PC-9 (cell line): Measurements from ENCODE around the gene NEUROG3. TPM values are rescaled to one million over a fixed set of nuclear protein-coding genes. Genes with fewer than 3 reads are reported as not detected.

Source experiments
- BruUV-seq: library from RNA; stranded (reverse); fragments of 400-500 nt; replicated peaks from 2 replicates; lab custom pipeline; 2021; lab: Mats Ljungman, UMichigan
- CTCF ChIA-PET: fragments of 300-600 bp; sonication (Branson Sonifier 250); formaldehyde crosslinking; loops from one replicate; lab custom pipeline; 2022; ENCODE audit warnings: antibody characterized with exemption; lab: Charles Lee
- POLR2A ChIA-PET: fragments of 300-600 bp; sonication (Branson Sonifier 250); formaldehyde crosslinking; loops from one replicate; lab custom pipeline; 2022; ENCODE audit warnings: antibody characterized with exemption; ENCODE audit not compliant: unreplicated experiment; lab: Charles Lee
- DNase-seq, 2 experiments: peaks; one replicate each; pipeline versions ENCODE4 v3.0.0 to v3.0.0-alpha.2; 2015 to 2022; ENCODE audit warnings: mixed read lengths in 1 of 2
- H2AFZ ChIP-seq: fragments of 200-600 bp; sonication (generic); 2 replicates; pipeline ENCODE4 v1.8.1; 2017; ENCODE audit warnings: antibody characterized with exemption
- H3F3A ChIP-seq: fragments of 200-600 bp; sonication (generic); 2 replicates; pipeline ENCODE4 v1.8.1; 2017; ENCODE audit warnings: antibody characterized with exemption, mild to moderate bottlenecking, low read depth; ENCODE audit not compliant: insufficient read depth
- H3K27ac ChIP-seq: fragments of 200-600 bp; sonication (generic); 2 replicates; pipeline ENCODE4 v1.6.1; 2016; ENCODE audit warnings: mixed run types
- H3K27me3 ChIP-seq: fragments of 200-600 bp; sonication (generic); 2 replicates; pipeline ENCODE4 v1.6.1; 2016; ENCODE audit warnings: low read depth, mixed run types; ENCODE audit not compliant: insufficient read depth
- H3K36me3 ChIP-seq: fragments of 200-600 bp; sonication (generic); 2 replicates; pipeline ENCODE4 v1.6.1; 2016; ENCODE audit warnings: low read depth, mixed run types
- H3K4me1 ChIP-seq: fragments of 200-600 bp; sonication (generic); replicated peaks from 2 replicates; pipeline ENCODE4 v1.6.1; 2016; ENCODE audit warnings: mixed run types; ENCODE audit not compliant: insufficient read depth
- H3K4me2 ChIP-seq: fragments of 200-600 bp; sonication (generic); 2 replicates; pipeline ENCODE4 v1.6.1; 2017; ENCODE audit warnings: mixed run types
- H3K4me3 ChIP-seq: fragments of 200-600 bp; sonication (generic); 2 replicates; pipeline ENCODE4 v1.6.1; 2016; ENCODE audit warnings: mixed run types
- H3K79me2 ChIP-seq: fragments of 200-600 bp; sonication (generic); 2 replicates; pipeline ENCODE4 v1.6.1; 2017; ENCODE audit warnings: low read depth, mixed run types
- H3K9me2 ChIP-seq: fragments of 200-600 bp; sonication (generic); 2 replicates; pipeline ENCODE4 v1.8.1; 2017; ENCODE audit warnings: mild to moderate bottlenecking; ENCODE audit not compliant: insufficient read depth
- H3K9me3 ChIP-seq: fragments of 200-600 bp; sonication (generic); 2 replicates; pipeline ENCODE4 v1.8.1; 2016; ENCODE audit warnings: low read depth; ENCODE audit not compliant: insufficient read depth
- H4K20me1 ChIP-seq: fragments of 200-600 bp; sonication (generic); 2 replicates; pipeline ENCODE4 v1.8.1; 2017; ENCODE audit not compliant: insufficient read depth
- CTCF ChIP-seq: fragments of 200-600 bp; sonication (generic); conservative IDR thresholded peaks from 2 replicates; pipeline ENCODE4 v1.6.1; 2017; ENCODE audit warnings: mixed run types, antibody characterized with exemption, mild to moderate bottlenecking, moderate library complexity
- EZH2 ChIP-seq: fragments of 200-600 bp; sonication (generic); IDR thresholded peaks from 2 replicates; pipeline ENCODE4 v1.8.0; 2017; ENCODE audit warnings: antibody characterized with exemption, low read depth
- intact Hi-C: fragments of 100-400 bp; cut with micrococcal nuclease; formaldehyde crosslinking; loops from one replicate; pipeline ENCODE4 v1.10.0; 2022; ENCODE audit not compliant: unreplicated experiment
- total RNA-seq: library from RNA; stranded (reverse); gene quantifications from 2 replicates; pipeline ENCODE4 v1.2.3, GENCODE V29; 2021

Gene NEUROG3
- total RNA-seq, 1 experiment from 2014 or later = not detected

- ChIA-PET POLR2A (no interaction called here), CTCF (interaction anchor here (0.9 kb wide), 1 partner anchor 11 kb away, joined by 3 read pairs; no protein-coding TSS in a partner anchor)
- no TSS peak for BruUV-seq
- no peak overlapping the region for H3K27ac ChIP-seq
- H4K20me1 ChIP-seq = no peaks in the 10 kb centered on the region
- H3K4me3 ChIP-seq = no peak overlapping the region
- intact Hi-C loops = no loop called here
- no peak overlapping the region for H2AFZ ChIP-seq
- no peaks in the 10 kb centered on the region for H3K4me1 ChIP-seq
- H3K4me2 ChIP-seq = no peak overlapping the region
- no peak for TF ChIP-seq CTCF
- TF ChIP-seq EZH2 = no peak
- peaks cover 5% of the 10 kb centered on the region for H3K9me3 ChIP-seq
- no peaks in the 10 kb centered on the region for H3F3A ChIP-seq
- H3K9me2 ChIP-seq = no peaks in the 10 kb centered on the region
- DNase-seq = no peak
- no peaks in the 10 kb centered on the region for H3K79me2 ChIP-seq
- peaks cover 80% of the 10 kb centered on the region for H3K27me3 ChIP-seq
- no peaks in the 10 kb centered on the region for H3K36me3 ChIP-seq
Observed at GRCh38 chr10:69618746-69619145, 45.5 kb upstream of the NEUROG3 start.

- ChIA-PET CTCF (interaction anchor here (0.6 kb wide), 1 partner anchor 591 kb away, joined by 6 read pairs; no protein-coding TSS in a partner anchor), POLR2A (interaction anchor here (0.7 kb wide), 1 partner anchor 1494 kb away, joined by 4 read pairs; no protein-coding TSS in a partner anchor)
- Histone ChIP-seq H3F3A (no peaks in the 10 kb centered on the region), H3K9me2 (no peaks in the 10 kb centered on the region), H4K20me1 (no peaks in the 10 kb centered on the region), H3K4me3 (no peak overlapping the region), H3K27me3 (peaks cover 79% of the 10 kb centered on the region), H3K4me2 (no peak overlapping the region), H3K36me3 (no peaks in the 10 kb centered on the region), H2AFZ (no peak overlapping the region), H3K27ac (no peak overlapping the region), H3K79me2 (no peaks in the 10 kb centered on the region), H3K4me1 (no peaks in the 10 kb centered on the region), H3K9me3 (no peaks in the 10 kb centered on the region)
- intact Hi-C loops = no loop called here
- no peak for DNase-seq
- TF ChIP-seq EZH2 = no peak
- TF ChIP-seq CTCF = no peak
- BruUV-seq = no TSS peak
Observed at GRCh38 chr10:69616358-69616757, 43.1 kb upstream of the NEUROG3 start.

- Histone ChIP-seq H3K4me3 (no peak overlapping the region), H4K20me1 (no peaks in the 10 kb centered on the region), H3K27ac (no peak overlapping the region), H3K4me1 (no peaks in the 10 kb centered on the region), H3K9me3 (no peaks in the 10 kb centered on the region), H3K36me3 (no peaks in the 10 kb centered on the region), H3K79me2 (no peaks in the 10 kb centered on the region), H3K9me2 (no peaks in the 10 kb centered on the region), H2AFZ (no peak overlapping the region), H3K4me2 (no peak overlapping the region), H3K27me3 (peaks cover 65% of the 10 kb centered on the region), H3F3A (no peaks in the 10 kb centered on the region)
- ChIA-PET POLR2A (no interaction called here), CTCF (no interaction called here)
- intact Hi-C loops = no loop called here
- BruUV-seq = no TSS peak
- DNase-seq = no peak
- no peak for TF ChIP-seq CTCF
- no peak for TF ChIP-seq EZH2
Observed at GRCh38 chr10:69614130-69614529, 40.9 kb upstream of the NEUROG3 start.
